ENCODE data around the gene MADD. TPM values are rescaled to one million over a fixed set of nuclear protein-coding genes. Genes with fewer than 3 reads are reported as not detected.

Gene MADD
- polyA plus RNA-seq, 1 donor from 2014 or later = 66.9 TPM

GRCh38 chr11:47325271-47326041 lies 55.5 kb downstream of the MADD start:
- Histone ChIP-seq H3K4me3 (ENCODE audit: low read length) (no peak overlapping the region), H3K27ac (ENCODE audit: low read length) (no peak overlapping the region)

DNA sequence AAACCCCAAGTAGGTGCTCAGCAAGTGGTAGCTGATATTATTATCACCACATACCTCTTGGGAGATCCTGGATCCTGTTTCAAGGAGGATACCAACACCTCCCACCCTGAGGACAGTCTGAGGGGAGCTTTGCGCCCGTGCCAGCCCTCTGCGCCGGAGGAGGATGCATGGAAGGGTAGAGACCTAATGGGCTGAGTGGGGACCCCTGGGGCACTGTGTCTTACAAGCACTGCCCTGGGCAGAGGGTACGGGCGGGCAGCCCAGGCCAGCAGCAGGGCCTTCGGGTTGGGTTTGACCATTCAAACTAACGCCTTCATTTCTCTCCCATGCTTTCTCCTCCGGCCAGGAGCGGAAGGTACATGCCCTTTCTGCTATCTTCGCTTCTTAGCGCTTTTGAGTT lies 56.3 kb downstream of the MADD start:
- Histone ChIP-seq H3F3A (ENCODE audit: insufficient read depth, low read length, poor library complexity, severe bottlenecking) (no peaks in the 10 kb centered on the region), H3K9me2 (ENCODE audit: insufficient read depth, low read length) (no peaks in the 10 kb centered on the region), H3K4me3 (ENCODE audit: low read length) (no peak overlapping the region), H3K36me3 (ENCODE audit: insufficient read depth, low read length) (peaks cover 7% of the 10 kb centered on the region), H3K4me2 (ENCODE audit: low read length) (no peak overlapping the region), H2AFZ (ENCODE audit: low read depth, low read length) (no peak overlapping the region), H3K27ac (ENCODE audit: low read length) (no peak overlapping the region), H3K9me3 (ENCODE audit: low read length) (no peaks in the 10 kb centered on the region), H3K79me2 (replicated peaks; ENCODE audit: insufficient read depth, low read length) (no peaks in the 10 kb centered on the region), H3K27me3 (ENCODE audit: insufficient read depth, low read depth, low read length) (no peaks in the 10 kb centered on the region), H4K20me1 (ENCODE audit: insufficient read depth) (no peaks in the 10 kb centered on the region), H3K9ac (ENCODE audit: low read length) (no peak overlapping the region)
- TF ChIP-seq CTCF (IDR thresholded peaks at IDR 0.05; ENCODE audit: poor library complexity, severe bottlenecking) = no peak

More at GRCh38 chr11:47325271-47326041, 55.5 kb downstream of the MADD start:
- H3K9ac ChIP-seq (ENCODE audit: low read length) = no peak overlapping the region
- H3K9me2 ChIP-seq (ENCODE audit: insufficient read depth, low read length) = no peaks in the 10 kb centered on the region
- TF ChIP-seq MXI1 (conservative IDR thresholded peaks at IDR 0.05; ENCODE audit: poor library complexity, severe bottlenecking) (no peak), EP300 (conservative IDR thresholded peaks at IDR 0.05; ENCODE audit: poor library complexity, severe bottlenecking) (no peak), EZH2 (IDR thresholded peaks at IDR 0.05; ENCODE audit: borderline replicate concordance, insufficient read depth, low read length, poor library complexity, severe bottlenecking) (no peak), CTCF (IDR thresholded peaks at IDR 0.05; ENCODE audit: poor library complexity, severe bottlenecking) (no peak), POLR2AphosphoS5 (IDR thresholded peaks at IDR 0.05) (no peak), TAF1 (IDR thresholded peaks at IDR 0.05; ENCODE audit: low read depth) (no peak), REST (IDR thresholded peaks at IDR 0.05; ENCODE audit: borderline replicate concordance) (no peak), SMC3 (conservative IDR thresholded peaks at IDR 0.05; ENCODE audit: poor library complexity) (no peak), RAD21 (conservative IDR thresholded peaks at IDR 0.05) (no peak)
- H3F3A ChIP-seq (ENCODE audit: insufficient read depth, low read length, poor library complexity, severe bottlenecking) = no peaks in the 10 kb centered on the region
- H2AFZ ChIP-seq (ENCODE audit: low read depth, low read length) = no peak overlapping the region
- peaks cover 7% of the 10 kb centered on the region for H3K36me3 ChIP-seq (ENCODE audit: insufficient read depth, low read length)
- H3K9me3 ChIP-seq (ENCODE audit: low read length) = no peaks in the 10 kb centered on the region
- H4K20me1 ChIP-seq (ENCODE audit: insufficient read depth) = no peaks in the 10 kb centered on the region
- H3K27me3 ChIP-seq (ENCODE audit: insufficient read depth, low read depth, low read length) = no peaks in the 10 kb centered on the region
- no peaks in the 10 kb centered on the region for H3K79me2 ChIP-seq (replicated peaks; ENCODE audit: insufficient read depth, low read length)
- H3K4me2 ChIP-seq (ENCODE audit: low read length) = no peak overlapping the region
